ENCODE measurements around the gene SYT12. TPM values are rescaled to one million over a fixed set of nuclear protein-coding genes. Genes with fewer than 3 reads are reported as not detected.
A peak's percentile ranks its signal among the peaks of the same experiment; 100 is the strongest.

The SYT12 gene
- polyA plus RNA-seq, 6 donors from 2014 or later: not detected

DNA sequence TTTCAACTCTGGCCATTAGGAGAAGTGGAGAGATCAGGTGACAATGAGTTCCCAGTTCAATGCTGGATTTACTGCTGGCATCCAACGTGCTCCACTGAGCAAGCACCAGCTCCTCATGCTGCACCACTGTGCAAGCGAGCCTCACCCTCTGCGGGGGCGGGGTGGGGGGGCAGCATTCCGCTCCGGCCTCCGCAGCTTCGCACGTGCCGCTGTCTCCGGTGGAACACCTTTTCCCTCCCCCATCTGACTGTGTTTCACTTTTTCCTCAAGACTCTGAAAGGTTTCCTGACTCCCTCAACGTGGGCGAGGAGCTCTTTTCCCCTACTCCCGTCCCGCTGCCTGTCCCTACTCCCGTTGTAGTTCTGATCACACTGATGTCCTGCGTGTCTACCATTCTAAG, 32.9 kb downstream of the SYT12 start:
- peak overlapping the region; percentile 45 to 87 (median 75) for H3K4me3 Mint-ChIP-seq
- DNase-seq (no peak), ATAC-seq (ENCODE audit: low read depth in 2 of 2) (no peak)
- H3K27ac Mint-ChIP-seq: peak overlapping the region in 1 of 6 donors; percentile 26
- H3K4me1 Mint-ChIP-seq: peaks cover 8 to 12% (median 9%) of the 10 kb centered on the region in 3 donors
- no peaks in the 10 kb centered on the region for H3K36me3 Mint-ChIP-seq
- no peaks in the 10 kb centered on the region for H3K9me3 Mint-ChIP-seq
- H3K27me3 Mint-ChIP-seq: peaks cover 9 to 41% (median 40%) of the 10 kb centered on the region in 3 donors

DNA sequence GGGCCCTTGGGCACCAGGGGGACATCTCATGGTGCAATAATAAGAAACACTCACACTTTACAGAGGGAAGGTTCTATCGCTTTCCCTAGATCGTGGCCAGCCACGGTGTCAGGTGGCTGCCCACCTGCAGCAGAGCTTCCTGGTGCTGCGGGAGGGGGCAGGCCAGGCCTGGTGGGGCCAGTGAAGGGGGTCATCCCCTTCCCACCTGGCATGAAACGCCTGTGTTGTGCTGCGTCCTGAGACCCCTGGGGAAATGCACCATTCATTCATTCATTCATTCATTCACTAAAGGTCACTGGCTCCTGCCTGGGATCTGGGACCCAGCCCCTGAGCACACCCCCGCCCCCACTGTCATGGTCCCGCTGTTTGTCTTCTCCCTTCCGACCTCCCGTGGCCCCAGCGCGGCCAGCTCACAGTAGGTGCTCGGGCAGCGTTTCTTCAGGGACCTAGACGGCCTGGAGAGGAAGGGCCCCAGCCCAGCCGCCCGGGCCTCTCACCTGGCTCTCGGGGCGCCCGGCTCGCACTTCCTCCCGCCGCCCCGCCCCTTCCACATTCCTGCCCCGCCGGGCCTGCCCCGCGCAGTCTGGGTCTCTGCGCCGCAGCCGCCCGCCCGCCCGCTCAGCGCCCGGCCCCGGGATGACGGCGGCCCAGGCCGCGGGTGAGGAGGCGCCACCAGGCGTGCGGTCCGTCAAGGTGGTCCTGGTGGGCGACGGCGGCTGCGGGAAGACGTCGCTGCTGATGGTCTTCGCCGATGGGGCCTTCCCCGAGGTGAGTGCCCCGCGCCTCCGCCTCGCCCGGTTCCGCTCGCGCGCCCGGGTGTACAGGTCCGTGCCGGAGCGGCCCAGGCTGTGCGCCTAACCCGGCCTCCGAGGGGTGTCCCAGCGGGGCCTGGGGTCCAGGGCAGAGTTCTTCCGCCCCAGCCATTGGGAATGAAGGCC, 33.6 kb downstream of the SYT12 start, which contains the start of gene RHOD:
Gene RHOD, plus strand, starts transcription at position 581 of the 938 bp plus-strand sequence. Its CDS starts 56 bp downstream, at position 637.
- H3K4me1 Mint-ChIP-seq: peaks cover 8 to 12% (median 9%) of the 10 kb centered on the region in 3 donors
- H3K27me3 Mint-ChIP-seq: peaks cover 9 to 34% (median 33%) of the 10 kb centered on the region in 3 donors
- ATAC-seq (ENCODE audit: low read depth in 2 of 2) (peak; percentile 85 to 86), DNase-seq (peak; percentile 45)
- H3K9me3 Mint-ChIP-seq: no peaks in the 10 kb centered on the region
- peak within 1 kb of the TSS; percentile 72 to 89 (median 78) for H3K4me3 Mint-ChIP-seq
- H3K27ac Mint-ChIP-seq: peak within 1 kb of the TSS in 2 of 6 donors; percentile 34 to 88
- H3K36me3 Mint-ChIP-seq: no peaks in the 10 kb centered on the region

DNA sequence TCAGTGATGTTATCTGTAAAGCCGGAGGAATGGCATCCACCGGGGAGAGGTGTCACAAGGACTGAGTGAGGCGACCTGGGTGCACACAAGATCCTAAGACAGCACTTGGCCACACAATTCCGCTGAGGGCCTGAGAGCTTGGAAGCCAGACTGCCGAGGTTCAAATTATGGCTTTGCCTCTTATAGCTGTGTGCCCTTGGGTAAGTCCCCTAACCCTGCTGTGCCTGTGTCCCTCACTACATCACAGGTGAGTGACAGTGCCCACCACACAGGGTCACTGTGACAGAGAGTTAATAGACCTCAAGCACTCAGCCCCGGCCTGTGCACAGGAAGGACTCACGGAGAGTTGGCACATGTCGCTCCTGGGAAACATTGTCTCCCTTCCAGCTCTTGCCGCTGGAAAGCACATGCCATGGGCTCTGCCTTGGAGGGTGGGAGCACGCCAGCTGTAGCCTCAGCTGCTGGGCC, 34.3 kb downstream of the SYT12 start:
- peaks cover 9 to 27% (median 26%) of the 10 kb centered on the region in 3 donors for H3K27me3 Mint-ChIP-seq
- H3K4me3 Mint-ChIP-seq: peak overlapping the region in 7 of 8 donors; percentile 26 to 76 (median 67)
- no peaks in the 10 kb centered on the region for H3K9me3 Mint-ChIP-seq
- ATAC-seq (ENCODE audit: low read depth in 2 of 2) (no peak), DNase-seq (no peak)
- H3K4me1 Mint-ChIP-seq: peaks cover 8 to 12% (median 9%) of the 10 kb centered on the region in 3 donors
- H3K27ac Mint-ChIP-seq: peak overlapping the region in 1 of 6 donors; percentile 34
- H3K36me3 Mint-ChIP-seq: no peaks in the 10 kb centered on the region

DNA sequence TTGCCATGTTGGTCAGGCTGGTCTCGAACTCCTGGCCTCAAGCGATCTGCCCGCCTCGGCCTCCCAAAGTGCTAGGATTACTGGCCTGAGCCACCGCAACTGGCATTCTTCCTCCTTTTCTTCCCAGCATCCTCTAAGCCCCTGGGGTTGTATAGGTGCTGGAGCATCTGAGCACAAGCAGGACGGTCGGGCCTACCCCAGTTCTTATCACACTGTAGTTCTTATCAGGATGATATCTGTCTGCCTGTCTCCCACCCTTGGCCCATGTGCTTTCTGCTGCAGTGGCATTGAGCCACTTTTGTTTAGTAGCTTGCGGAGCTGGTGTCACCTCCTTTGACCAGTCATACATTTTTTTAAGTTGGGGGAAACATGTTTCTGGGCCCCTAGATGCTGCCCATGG, 35.6 kb downstream of the SYT12 start:
- no peak overlapping the region for H3K27ac Mint-ChIP-seq
- DNase-seq (no peak), ATAC-seq (ENCODE audit: low read depth in 2 of 2) (no peak)
- H3K4me1 Mint-ChIP-seq: peaks cover 8 to 12% (median 9%) of the 10 kb centered on the region in 3 donors
- no peaks in the 10 kb centered on the region for H3K9me3 Mint-ChIP-seq
- H3K4me3 Mint-ChIP-seq: peak overlapping the region in 2 of 8 donors; percentile 20 to 64
- H3K27me3 Mint-ChIP-seq: peaks cover 9 to 19% (median 17%) of the 10 kb centered on the region in 3 donors
- no peaks in the 10 kb centered on the region for H3K36me3 Mint-ChIP-seq

DNA sequence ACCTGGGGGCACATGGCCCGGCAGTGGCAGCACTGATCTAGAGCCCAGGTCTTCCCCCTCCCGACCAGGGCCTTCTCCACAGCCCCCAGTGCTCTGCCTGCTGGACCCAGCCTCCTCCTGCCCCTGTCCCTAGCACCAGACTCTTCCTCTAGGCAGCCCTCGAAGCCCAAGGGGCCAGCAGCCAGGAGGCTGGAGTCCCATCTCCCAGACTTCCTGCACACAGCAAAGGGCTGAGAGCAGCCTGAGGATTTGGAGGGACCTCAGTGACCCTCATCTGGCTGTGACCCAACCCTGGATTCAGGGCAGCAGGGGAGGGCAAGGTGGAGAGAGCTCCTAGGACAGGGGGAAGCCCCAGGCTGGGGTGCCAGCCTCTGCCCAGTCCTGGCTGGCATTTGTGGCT, 36.7 kb downstream of the SYT12 start:
- DNase-seq: no peak
- ATAC-seq (ENCODE audit: low read depth in 2 of 2): no peak
- H3K4me3 Mint-ChIP-seq: no peak overlapping the region
- peaks cover 8 to 12% (median 9%) of the 10 kb centered on the region in 3 donors for H3K4me1 Mint-ChIP-seq
- no peaks in the 10 kb centered on the region for H3K36me3 Mint-ChIP-seq
- H3K9me3 Mint-ChIP-seq: no peaks in the 10 kb centered on the region
- no peak overlapping the region for H3K27ac Mint-ChIP-seq
- H3K27me3 Mint-ChIP-seq: peaks cover 4 to 9% (median 7%) of the 10 kb centered on the region in 3 donors

DNA sequence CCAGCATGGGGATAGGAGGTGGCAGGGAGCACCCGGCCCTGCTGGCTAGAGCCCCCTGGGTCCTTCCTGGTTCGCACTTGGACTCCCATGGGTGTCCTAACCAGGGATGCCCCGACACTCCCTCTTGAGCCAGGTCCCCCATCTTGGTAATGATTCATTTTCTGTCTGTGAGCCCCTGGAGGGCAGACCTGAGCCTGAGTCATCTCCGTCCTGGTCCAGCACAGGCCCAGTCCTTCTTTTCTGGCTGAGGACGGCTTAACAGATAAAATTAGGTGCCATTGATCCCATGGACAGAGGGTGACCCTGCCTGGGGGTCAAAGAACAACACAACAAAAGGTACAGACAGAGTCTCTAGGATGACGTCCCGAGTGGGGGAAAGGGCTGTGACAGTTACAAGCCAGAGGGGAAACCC, 37.2 kb downstream of the SYT12 start:
- Mint-ChIP-seq H3K4me3 (no peak overlapping the region), H3K36me3 (no peaks in the 10 kb centered on the region), H3K27ac (peak overlapping the region in 1 of 6 donors; percentile 10), H3K27me3 (peaks cover 4 to 9% (median 4%) of the 10 kb centered on the region in 3 donors), H3K9me3 (no peaks in the 10 kb centered on the region), H3K4me1 (peaks cover 8 to 12% (median 9%) of the 10 kb centered on the region in 3 donors)
- ATAC-seq (ENCODE audit: low read depth in 2 of 2): no peak
- DNase-seq: no peak

DNA sequence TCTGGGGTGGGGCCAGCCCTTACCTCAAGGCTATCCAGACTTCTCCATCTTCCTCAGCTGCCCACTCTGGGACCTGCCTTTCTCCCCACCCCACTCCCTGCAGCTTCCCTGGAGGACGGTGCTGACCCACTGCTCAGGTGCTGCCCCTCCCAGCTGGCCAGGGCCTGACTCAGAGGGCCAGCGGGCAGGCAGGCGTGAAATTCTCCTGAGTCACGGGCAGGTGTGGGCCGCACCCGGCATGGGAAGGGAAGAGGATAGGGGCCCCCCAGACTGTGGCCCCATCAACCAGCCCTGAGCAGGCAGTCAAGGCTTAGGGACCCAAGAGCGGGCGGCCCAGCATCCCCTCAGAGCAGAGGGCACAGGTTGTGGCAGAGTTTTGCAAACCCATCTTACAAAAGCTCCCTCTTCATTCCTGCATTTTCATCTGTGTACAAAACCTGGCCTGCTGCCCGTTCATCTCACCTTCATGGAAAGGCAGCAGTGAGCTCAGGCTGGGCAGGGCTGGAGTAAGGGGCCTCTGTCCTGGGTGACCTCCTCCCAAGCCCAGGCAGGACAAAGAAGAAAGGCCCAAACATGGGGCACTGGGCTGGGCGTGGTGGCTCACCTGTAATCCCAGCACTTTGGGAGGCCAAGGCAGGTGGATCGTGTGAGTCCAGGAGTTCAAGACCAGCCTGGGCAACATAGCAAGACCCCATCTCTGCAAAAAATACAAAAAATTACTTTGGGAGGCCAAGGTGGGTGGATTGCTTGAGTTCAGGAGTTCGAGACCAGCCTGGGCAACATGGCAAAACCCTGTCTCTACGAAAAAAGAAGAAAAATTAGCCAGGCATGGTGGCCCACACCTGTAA, 39.8 kb downstream of the SYT12 start:
- DNase-seq: no peak
- H3K27me3 Mint-ChIP-seq: peaks cover 0 to 4% (median under 1%) of the 10 kb centered on the region in 3 donors
- H3K36me3 Mint-ChIP-seq: no peaks in the 10 kb centered on the region
- peak overlapping the region in 2 of 6 donors; percentile 42 to 53 for H3K27ac Mint-ChIP-seq
- no peak overlapping the region for H3K4me3 Mint-ChIP-seq
- no peak for ATAC-seq (ENCODE audit: low read depth in 2 of 2)
- H3K9me3 Mint-ChIP-seq: no peaks in the 10 kb centered on the region
- H3K4me1 Mint-ChIP-seq: no peaks in the 10 kb centered on the region

DNA sequence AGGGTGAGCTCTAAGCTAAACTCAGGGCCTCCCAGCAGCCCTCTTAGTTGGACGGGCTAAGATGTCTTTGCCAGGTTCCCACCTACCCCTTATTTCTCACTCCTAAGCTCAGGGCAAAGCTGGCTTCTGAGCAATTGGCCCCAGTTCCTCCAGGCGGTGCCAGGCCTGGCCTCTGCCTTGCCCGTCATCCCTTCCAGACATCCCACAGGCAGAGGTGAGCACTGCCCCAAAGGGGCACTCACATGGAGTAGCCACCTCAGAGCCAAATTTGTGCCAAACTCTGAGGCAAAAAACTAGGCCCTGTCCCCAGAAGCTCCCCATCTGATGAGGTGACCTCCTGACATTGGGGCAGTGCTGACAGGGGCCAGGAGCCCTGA, 43.4 kb downstream of the SYT12 start:
- Mint-ChIP-seq H3K4me3 (no peak overlapping the region), H3K4me1 (peaks cover 0 to 5% (median 0%) of the 10 kb centered on the region in 3 donors), H3K9me3 (no peaks in the 10 kb centered on the region), H3K36me3 (no peaks in the 10 kb centered on the region), H3K27me3 (peaks cover 0 to 19% (median 8%) of the 10 kb centered on the region in 3 donors), H3K27ac (no peak overlapping the region)
- no peak for ATAC-seq (ENCODE audit: low read depth in 2 of 2)
- DNase-seq: no peak

DNA sequence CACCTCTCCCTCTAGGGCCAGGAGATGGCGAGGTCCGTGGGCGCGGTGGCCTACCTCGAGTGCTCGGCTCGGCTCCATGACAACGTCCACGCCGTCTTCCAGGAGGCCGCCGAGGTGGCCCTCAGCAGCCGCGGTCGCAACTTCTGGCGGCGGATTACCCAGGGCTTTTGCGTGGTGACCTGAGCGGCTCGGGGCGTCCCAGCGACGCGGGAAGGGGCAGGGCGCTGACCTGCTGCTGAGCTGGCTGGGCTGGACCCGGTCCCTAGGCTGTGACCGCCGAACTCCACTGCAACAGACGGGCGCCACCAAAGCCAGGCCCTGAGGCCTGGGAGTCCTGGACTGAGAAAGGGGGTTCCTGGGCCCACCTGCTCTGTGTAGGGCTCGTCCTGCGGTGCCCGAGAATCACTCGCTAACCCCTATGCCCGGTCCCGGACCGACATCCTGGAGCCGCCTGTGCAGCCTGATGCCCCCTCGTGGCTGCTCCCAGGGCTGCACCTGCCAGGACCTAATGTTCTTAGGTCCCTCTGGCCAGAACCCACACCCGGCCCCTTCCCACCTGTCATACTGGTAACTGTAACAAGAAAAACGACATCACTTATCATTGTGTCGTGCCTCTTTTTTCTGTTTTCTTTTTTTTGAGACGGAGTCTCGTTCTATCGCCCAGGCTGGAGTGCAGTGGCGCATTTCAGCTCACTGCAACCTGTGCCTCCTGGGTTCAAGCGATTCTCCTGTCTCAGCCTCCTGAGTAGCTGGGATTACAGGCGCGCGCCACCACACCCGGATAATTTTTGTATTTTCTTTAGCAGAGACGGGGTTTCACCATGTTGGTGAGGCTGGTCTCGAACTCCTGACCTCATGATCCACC, 48.7 kb downstream of the SYT12 start:
- no peaks in the 10 kb centered on the region for H3K36me3 Mint-ChIP-seq
- H3K27ac Mint-ChIP-seq: peak overlapping the region in 1 of 6 donors; percentile 21
- H3K4me3 Mint-ChIP-seq: peak overlapping the region in 6 of 8 donors; percentile 37 to 75 (median 51)
- peaks cover under 1 to 11% (median 4%) of the 10 kb centered on the region in 3 donors for H3K4me1 Mint-ChIP-seq
- H3K9me3 Mint-ChIP-seq: no peaks in the 10 kb centered on the region
- H3K27me3 Mint-ChIP-seq: peaks cover 4 to 36% (median 22%) of the 10 kb centered on the region in 3 donors
- ATAC-seq (ENCODE audit: low read depth in 2 of 2) (peak; percentile 77 to 79), DNase-seq (peak; percentile 44)

DNA sequence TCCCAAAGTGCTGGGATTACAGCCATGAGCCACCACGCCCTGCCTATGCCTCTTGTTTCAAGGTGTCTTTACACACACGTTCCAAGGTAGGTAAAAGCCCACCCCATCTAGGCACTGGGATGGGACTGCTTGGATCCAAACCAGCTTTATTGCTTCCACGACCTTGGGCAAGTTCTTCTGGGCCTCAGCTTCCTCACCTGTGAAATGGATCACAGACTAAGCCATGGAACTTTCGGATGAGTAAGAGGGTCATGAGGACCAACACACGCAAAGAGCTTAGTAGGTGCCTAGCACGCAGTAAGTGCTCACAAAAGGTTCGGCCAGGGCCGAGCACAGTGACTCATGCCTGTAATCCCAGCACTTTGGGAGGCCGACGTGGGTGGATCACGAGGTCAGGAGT, 49.4 kb downstream of the SYT12 start:
- Mint-ChIP-seq H3K27me3 (peaks cover 4 to 40% (median 22%) of the 10 kb centered on the region in 3 donors), H3K4me1 (peaks cover 5 to 11% (median 7%) of the 10 kb centered on the region in 3 donors), H3K27ac (no peak overlapping the region), H3K9me3 (no peaks in the 10 kb centered on the region), H3K4me3 (no peak overlapping the region), H3K36me3 (no peaks in the 10 kb centered on the region)
- no peak for ATAC-seq (ENCODE audit: low read depth in 2 of 2)
- DNase-seq: no peak

DNA sequence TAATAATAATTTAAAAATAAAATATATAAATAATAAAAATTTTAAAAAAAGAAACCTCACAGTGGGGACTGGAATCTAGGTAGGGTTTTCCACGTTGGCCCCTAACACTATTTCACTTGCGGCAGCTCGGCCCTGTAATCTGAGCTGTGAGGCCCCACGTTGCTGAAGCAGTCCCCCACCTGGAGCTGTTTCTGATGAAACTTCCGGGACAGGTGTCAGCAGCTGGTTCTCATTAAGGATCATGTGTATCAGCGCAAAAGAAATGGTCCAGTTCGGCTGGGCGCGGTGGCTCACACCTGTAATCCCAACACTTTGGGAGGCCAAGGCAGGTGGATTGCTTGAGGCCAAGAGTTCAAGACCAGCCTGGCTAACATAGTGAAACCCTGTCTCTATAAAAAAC, 51.0 kb downstream of the SYT12 start:
- no peaks in the 10 kb centered on the region for H3K9me3 Mint-ChIP-seq
- H3K27ac Mint-ChIP-seq: no peak overlapping the region
- no peak overlapping the region for H3K4me3 Mint-ChIP-seq
- no peak for ATAC-seq (ENCODE audit: low read depth in 2 of 2)
- DNase-seq: no peak
- no peaks in the 10 kb centered on the region for H3K36me3 Mint-ChIP-seq
- H3K27me3 Mint-ChIP-seq: peaks cover 4 to 36% (median 14%) of the 10 kb centered on the region in 3 donors
- H3K4me1 Mint-ChIP-seq: peaks cover 7 to 11% (median 7%) of the 10 kb centered on the region in 3 donors

DNA sequence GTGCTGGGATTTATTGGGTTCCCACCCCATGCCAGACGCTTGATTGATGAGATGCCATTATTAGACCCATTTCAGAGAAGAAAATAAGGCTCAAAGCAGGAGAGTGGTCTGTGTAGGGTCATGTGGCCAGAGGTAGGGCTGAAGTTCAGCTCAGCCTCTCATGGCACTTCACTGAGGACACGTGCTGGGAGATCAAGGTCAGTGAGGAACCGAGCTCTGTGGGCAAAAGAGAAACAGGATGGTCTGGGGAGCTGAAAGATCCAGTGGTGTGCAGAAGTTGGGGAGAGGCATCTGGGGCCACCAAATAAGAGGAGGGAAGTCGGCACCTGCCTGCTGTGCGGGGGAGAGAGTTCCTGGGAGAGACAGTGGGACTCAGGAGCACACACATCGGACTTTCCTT, 53.3 kb downstream of the SYT12 start:
- DNase-seq (no peak), ATAC-seq (ENCODE audit: low read depth in 2 of 2) (no peak)
- Mint-ChIP-seq H3K27me3 (peaks cover 4 to 26% (median 14%) of the 10 kb centered on the region in 3 donors), H3K9me3 (no peaks in the 10 kb centered on the region), H3K36me3 (no peaks in the 10 kb centered on the region), H3K4me3 (no peak overlapping the region), H3K27ac (no peak overlapping the region), H3K4me1 (peaks cover 6 to 7% (median 7%) of the 10 kb centered on the region in 3 donors)
